Thyroid gland (tissue), 4 donors: ENCODE measurements around the gene PALM2AKAP2. TPM values are rescaled to one million over a fixed set of nuclear protein-coding genes. Genes with fewer than 3 reads are reported as not detected.

Source experiments
- DNase-seq, 2 donors: peaks; one replicate each; pipeline ENCODE4 v3.0.0-alpha.2; 2019
- H3K27ac ChIP-seq, 3 donors: fragments of 200-600 bp; sonication (generic); 1 replicate in 2 of 3; 2 replicates in 1 of 3; pipeline ENCODE4 v1.5.1; 2016 to 2019; ENCODE audit warnings: mild to moderate bottlenecking in 1 of 3, moderate library complexity in 1 of 3
- H3K27me3 ChIP-seq: fragments of 200-600 bp; sonication (generic); one replicate; pipeline ENCODE4 v1.5.1; 2019
- H3K36me3 ChIP-seq, 2 donors: fragments of 200-600 bp; sonication (generic); one replicate each; pipeline ENCODE4 v1.5.1; 2016 to 2019
- H3K4me1 ChIP-seq, 2 donors: fragments of 200-600 bp; sonication (generic); one replicate each; pipeline ENCODE4 v1.5.1; 2017 to 2019
- H3K4me3 ChIP-seq, 3 donors: fragments of 200-600 bp; sonication (generic); replicated peaks in 1 of 3; 1 replicate in 2 of 3; 2 replicates in 1 of 3; pipeline ENCODE4 v1.5.1; 2016; ENCODE audit warnings: mild to moderate bottlenecking in 1 of 3
- H3K9me3 ChIP-seq: fragments of 200-600 bp; sonication (generic); one replicate; pipeline ENCODE4 v1.5.1; 2017
- CTCF ChIP-seq, 6 experiments: fragments of 200-600 bp in 3 of 6; fragments of 450-650 bp in 3 of 6; sonication (generic) in 3 of 6; IDR thresholded peaks; one replicate each; pipeline ENCODE4 v1.5.1; 2016 to 2019; ENCODE audit warnings: antibody characterized with exemption in 6 of 6, mild to moderate bottlenecking in 2 of 6, inconsistent platforms in 1 of 6, moderate library complexity in 1 of 6
- POLR2A ChIP-seq, 2 donors: fragments of 450-650 bp; IDR thresholded peaks; one replicate each; pipeline ENCODE4 v1.6.1; 2017; ENCODE audit warnings: antibody characterized with exemption in 2 of 2, mild to moderate bottlenecking in 2 of 2, moderate library complexity in 1 of 2
- WGBS, 2 donors: methylation state at CpG; one replicate each; pipeline ENCODE4 v1.1.5; 2017; 5-methylcytosine and 5-hydroxymethylcytosine counted together
- intact Hi-C: fragments of 100-400 bp; cut with DNase I; formaldehyde crosslinking; loops from one replicate; pipeline ENCODE4 v1.15.1; 2023
- total RNA-seq, 4 donors: library from RNA; depleted of rRNA; stranded (reverse); fragments of >200 nt; gene quantifications; one replicate each; pipeline ENCODE4 v1.2.3, GENCODE V29; 2016

PALM2AKAP2 gene
- total RNA-seq, 4 donors from 2014 or later = 9.9 to 25.4 (median 13.1) TPM

DNA sequence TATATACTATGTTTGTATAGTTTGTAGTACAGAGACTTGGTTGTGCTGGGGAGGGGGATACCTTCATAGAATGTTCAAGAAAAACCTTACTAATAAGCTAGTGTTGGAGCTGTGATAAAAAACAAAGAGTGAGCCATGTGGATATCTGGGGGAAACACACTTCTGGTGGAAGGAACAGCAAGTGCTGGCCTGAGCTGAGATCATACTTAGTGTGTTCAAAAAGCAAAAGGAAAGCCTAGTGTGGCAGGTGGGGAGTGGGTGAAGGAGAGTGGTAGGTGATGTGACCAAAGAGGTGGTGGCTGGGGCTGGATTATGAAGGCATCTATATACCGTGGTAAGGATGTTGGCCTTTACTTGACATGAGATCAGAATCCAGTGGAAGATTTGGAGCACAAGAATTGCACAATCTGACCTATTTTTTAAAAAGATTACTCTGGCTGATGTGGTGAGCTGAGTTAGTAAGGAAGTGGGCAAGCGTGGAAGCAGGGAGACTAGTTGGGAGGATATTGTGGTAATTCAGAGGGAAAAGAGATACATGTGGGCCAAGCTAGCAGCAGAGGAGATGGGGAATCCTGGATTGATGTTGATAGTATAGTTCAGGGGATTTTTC is 26.6 kb downstream of the PALM2AKAP2 start:
- Histone ChIP-seq H3K4me3 (no peak overlapping the region), H3K27ac (no peak overlapping the region), H3K9me3 (no peaks in the 10 kb centered on the region), H3K4me1 (peaks cover 0 to 5% of the 10 kb centered on the region in 2 donors), H3K36me3 (no peaks in the 10 kb centered on the region), H3K27me3 (no peaks in the 10 kb centered on the region)
- TF ChIP-seq CTCF (IDR thresholded peaks at IDR 0.05) (no peak), POLR2A (IDR thresholded peaks at IDR 0.05) (no peak)
- no peak for DNase-seq
- intact Hi-C loops = no loop called here
- 75 to 88% methylated on average over 2 of the region's 2 CpGs for WGBS, 2 donors

DNA sequence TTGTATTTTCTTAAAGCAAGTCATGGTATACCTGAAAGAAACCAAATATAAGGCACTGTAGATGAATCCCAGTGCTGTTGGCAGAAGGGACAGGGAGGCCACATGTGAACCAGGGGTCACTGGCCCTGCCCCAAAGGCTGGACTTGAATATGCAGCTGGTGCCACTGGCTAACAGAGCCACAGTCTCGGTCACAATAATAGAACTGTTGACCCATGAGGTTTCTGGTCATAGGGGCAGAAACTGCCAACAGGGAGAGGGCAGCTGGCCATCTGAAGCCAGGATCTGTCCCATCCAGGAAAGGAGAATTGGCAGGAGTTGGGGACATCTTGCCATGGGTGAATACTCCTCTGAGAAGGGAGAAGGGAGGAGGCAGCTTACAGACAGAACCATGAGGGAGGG is 31.9 kb downstream of the PALM2AKAP2 start:
- Histone ChIP-seq H3K36me3 (no peaks in the 10 kb centered on the region), H3K4me1 (peaks cover 5 to 18% of the 10 kb centered on the region in 2 donors), H3K4me3 (no peak overlapping the region), H3K27ac (peak overlapping the region in 2 of 3 donors; percentile 24 to 26), H3K27me3 (no peaks in the 10 kb centered on the region), H3K9me3 (no peaks in the 10 kb centered on the region)
- peak; percentile 5 to 33 for DNase-seq
- intact Hi-C loops = no loop called here
- WGBS, 2 donors = 54 to 63% methylated on average over 1 of the region's 1 CpG
- no peak for TF ChIP-seq CTCF (IDR thresholded peaks at IDR 0.05)
- TF ChIP-seq POLR2A (IDR thresholded peaks at IDR 0.05) = no peak

DNA sequence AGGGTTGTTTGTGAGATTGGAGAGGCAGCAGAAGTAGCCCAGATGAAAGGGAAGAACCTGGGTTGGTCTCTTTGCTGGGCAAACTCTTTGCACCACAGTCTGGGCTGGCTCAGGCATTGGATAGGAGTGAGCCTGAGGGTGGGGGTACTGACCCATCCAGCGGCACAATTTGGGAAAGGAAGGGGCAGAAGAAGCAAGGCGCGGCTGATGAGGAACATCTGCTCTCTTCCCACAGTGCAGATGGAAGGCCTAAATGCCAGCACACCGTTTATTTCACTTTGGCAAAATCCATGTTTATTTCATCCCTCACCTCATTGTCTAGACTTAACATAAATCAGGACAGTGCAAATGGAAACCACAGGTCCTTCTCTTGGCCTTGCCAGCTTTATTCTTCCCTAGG is 32.3 kb downstream of the PALM2AKAP2 start:
- Histone ChIP-seq H3K27ac (peak overlapping the region in 2 of 3 donors; percentile 24 to 26), H3K27me3 (no peaks in the 10 kb centered on the region), H3K36me3 (no peaks in the 10 kb centered on the region), H3K9me3 (no peaks in the 10 kb centered on the region), H3K4me1 (peaks cover 5 to 18% of the 10 kb centered on the region in 2 donors), H3K4me3 (no peak overlapping the region)
- TF ChIP-seq CTCF (IDR thresholded peaks at IDR 0.05) = no peak
- no peak for TF ChIP-seq POLR2A (IDR thresholded peaks at IDR 0.05)
- 91 to 92% methylated on average over 4 of the region's 4 CpGs for WGBS, 2 donors
- DNase-seq = no peak
- intact Hi-C loops = no loop called here

- Histone ChIP-seq H3K4me3 (no peak overlapping the region), H3K27ac (peak overlapping the region in 1 of 3 donors; percentile 38), H3K27me3 (no peaks in the 10 kb centered on the region), H3K36me3 (no peaks in the 10 kb centered on the region), H3K4me1 (peaks cover 5 to 23% of the 10 kb centered on the region in 2 donors), H3K9me3 (no peaks in the 10 kb centered on the region)
- intact Hi-C loops = no loop called here
- DNase-seq = peak in 1 of 2 donors; percentile 10
- WGBS, 2 donors = 88 to 94% methylated on average over 1 of the region's 1 CpG
- TF ChIP-seq CTCF (IDR thresholded peaks at IDR 0.05) (no peak), POLR2A (IDR thresholded peaks at IDR 0.05) (no peak)
These were observed 32.9 kb downstream of the PALM2AKAP2 start for GRCh38 chr9:109812818-109813281.

DNA sequence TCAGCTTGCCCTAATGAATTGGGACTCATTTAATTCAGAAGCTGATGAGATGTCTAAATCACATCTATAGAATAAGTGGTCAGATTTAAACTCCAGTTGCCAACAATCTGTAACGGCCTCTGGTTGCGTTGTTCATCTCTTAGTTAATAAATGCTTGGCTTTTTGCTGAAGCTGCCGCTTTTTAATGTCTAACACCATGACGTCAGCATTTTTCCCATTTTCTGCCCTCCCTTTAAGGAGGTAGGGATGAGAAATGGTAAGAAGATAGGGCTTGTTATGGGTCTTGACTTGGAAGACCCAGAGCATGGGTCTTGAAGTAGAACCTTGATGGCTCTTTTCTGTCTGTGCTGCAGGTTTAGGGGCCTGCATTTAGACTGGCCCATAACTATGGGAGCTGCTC is 33.3 kb downstream of the PALM2AKAP2 start:
- 80 to 94% methylated on average over 4 of the region's 4 CpGs for WGBS, 2 donors
- H3K27ac ChIP-seq = peak overlapping the region in 1 of 3 donors; percentile 38
- H3K36me3 ChIP-seq = no peaks in the 10 kb centered on the region
- no peaks in the 10 kb centered on the region for H3K9me3 ChIP-seq
- no peaks in the 10 kb centered on the region for H3K27me3 ChIP-seq
- TF ChIP-seq CTCF (IDR thresholded peaks at IDR 0.05) = no peak
- TF ChIP-seq POLR2A (IDR thresholded peaks at IDR 0.05) = no peak
- H3K4me3 ChIP-seq = no peak overlapping the region
- no peak for DNase-seq
- intact Hi-C loops = no loop called here
- peaks cover 5 to 23% of the 10 kb centered on the region in 2 donors for H3K4me1 ChIP-seq
